Limb (tissue), 2 donors: ENCODE results near the gene FADS3.
A peak's percentile ranks its signal among the peaks of the same experiment; 100 is the strongest.

ENCODE experiments used
- DNase-seq, 2 donors: peaks; one replicate each; pipeline ENCODE4 v3.0.0-alpha.2; 2016; ENCODE audit errors: extremely low spot score in 2 of 2

FADS3 gene

GRCh38 chr11:61914471-61915171 is 23.3 kb upstream of the FADS3 start:
- DNase-seq: no peak

GRCh38 chr11:61913699-61914395 is 22.5 kb upstream of the FADS3 start:
- DNase-seq: no peak

- DNase-seq: no peak
Measured at GRCh38 chr11:61912991-61913698, 21.8 kb upstream of the FADS3 start.

DNA sequence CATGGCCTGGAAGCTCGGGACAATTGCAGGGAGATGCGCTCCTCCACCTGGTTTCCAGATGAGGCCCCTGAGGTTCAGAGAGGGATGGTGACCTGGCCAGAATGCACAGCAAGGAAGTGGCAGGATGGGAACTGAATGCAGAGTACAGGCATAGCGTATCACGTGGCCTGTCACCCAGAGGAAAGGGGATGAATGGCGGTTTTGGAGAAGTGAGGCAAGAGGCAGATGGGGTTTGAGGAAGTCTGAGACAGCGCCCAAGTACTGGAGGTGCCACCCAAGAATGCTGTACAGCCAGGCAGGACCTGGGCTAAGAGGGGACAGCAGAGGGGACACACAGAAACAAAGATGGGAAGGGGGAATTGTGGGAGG is 21.2 kb upstream of the FADS3 start:
- DNase-seq: no peak

DNA sequence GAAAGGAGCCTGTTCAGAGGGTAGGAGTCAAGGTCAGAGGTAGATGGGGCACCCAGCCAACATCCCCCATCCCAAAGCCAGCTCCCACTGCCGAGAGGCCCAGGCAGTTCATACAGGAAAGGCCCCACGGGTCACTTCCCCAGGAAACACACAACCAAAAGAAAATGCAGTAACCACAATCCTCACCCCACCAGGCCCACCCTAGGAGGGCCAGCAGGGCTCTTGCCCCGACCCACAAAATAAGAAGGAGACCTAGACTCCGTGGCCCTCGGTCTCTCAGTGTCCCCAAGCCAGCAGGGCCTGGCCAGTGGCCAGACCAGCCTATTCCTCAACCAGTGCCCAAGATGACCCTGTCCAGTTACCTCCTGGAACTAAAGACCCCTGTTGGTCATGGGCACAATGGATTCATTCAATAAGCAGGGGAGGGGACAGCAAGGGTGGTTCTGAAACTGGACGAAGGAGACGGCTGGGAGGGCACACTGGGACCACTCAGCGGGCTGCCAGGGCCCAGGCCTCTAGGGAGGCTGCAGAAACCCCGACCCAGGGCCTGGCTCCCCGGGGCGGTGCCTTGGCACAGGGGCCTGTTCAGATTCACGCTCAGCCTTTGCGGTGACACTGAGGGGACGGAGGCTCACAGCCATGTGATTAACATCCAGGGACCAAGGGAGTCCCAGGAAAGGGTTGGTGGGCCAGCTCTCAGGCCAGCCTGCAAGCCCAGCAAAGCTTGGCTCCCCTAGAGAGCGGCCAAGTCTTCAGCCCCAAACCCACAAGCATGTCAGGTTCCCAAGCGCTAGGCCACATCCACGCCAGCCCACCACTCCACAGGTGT is 20.6 kb upstream of the FADS3 start:
- no peak for DNase-seq

DNA sequence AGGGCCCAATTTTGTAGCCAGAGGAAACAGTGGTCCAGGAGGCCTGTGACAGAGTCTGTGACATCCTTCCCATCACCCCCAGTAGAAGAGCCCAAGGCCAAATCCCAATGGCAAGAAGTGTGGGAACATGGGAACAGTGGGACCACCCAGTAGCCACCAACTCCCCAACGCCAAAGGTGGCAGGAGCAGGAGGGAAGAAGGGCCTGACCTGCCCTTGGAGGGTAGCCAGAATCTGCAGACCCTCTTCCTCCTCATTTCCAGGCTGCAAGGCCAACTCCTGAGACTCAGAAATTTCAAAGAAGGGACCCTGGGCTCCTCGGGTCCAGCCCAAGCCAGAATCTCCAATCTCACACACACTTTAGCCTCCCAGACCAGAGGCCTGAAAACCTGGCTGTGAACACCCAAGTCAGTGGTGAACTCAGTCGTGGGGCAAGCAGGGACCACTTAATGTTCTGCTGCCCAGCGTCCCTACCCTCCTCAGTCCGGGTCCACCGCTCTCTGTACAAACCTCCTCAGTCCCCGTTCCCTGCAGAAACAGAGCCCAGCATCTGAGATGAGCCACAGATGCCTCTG is 19.9 kb upstream of the FADS3 start:
- no peak for DNase-seq

GRCh38 chr11:61910187-61911127 is 19.1 kb upstream of the FADS3 start:
- no peak for DNase-seq

GRCh38 chr11:61908730-61909316 is 17.5 kb upstream of the FADS3 start:
- DNase-seq: peak in 1 of 2 donors; percentile 54

GRCh38 chr11:61907871-61908729 is 16.8 kb upstream of the FADS3 start:
- DNase-seq: no peak

DNA sequence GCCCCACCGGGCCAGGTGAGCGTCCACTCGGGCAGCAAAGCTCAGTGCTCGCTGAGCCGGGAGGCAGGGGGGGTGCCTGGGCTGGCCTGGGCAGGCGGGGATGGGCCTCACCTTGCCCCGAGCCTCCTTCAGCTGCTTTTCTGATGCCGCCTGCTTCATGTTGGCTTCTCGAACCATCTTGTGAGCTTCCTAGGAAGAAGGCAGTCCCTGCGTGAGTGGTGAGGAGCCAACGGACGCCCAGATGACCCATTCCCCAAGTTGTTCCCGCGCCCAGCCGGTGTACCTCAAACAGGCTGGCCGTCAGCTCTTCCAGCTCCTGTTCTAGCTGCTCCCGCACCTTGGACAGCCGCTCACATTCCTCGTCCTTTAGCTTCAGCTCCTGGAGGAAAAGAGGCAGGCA is 15.9 kb upstream of the FADS3 start:
- no peak for DNase-seq

- no peak for DNase-seq
Measured at GRCh38 chr11:61906522-61906909, 15.2 kb upstream of the FADS3 start.

GRCh38 chr11:61905801-61906521 is 14.6 kb upstream of the FADS3 start:
- DNase-seq: no peak

GRCh38 chr11:61905067-61905696 is 13.8 kb upstream of the FADS3 start:
- DNase-seq: no peak

DNA sequence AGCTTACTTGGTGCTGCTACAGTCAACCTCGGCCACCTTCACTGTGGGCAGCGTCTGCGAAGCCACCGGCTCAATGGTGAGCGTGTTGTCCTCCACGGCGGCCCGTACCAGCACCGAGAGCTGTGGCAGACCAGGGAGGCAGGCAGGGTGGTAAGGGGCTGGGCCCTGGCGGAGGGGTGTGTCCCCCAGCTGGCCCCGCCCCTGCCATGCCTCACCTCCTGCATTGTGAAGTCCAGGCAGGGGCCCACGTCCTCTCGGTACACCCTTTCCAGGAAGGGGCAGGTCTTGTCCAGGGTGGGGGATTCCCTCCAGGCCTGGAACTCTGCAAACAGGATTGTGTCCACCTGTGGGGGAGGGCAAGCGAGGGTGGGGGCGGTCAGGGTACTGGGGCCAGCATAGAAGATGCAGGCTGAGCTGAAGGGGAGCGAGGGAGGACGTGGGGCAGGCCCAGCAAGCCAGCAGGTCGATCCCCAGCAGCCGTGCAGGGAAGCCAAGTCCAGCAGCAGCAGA is 13.2 kb upstream of the FADS3 start:
- DNase-seq: no peak

- DNase-seq: no peak
Measured at GRCh38 chr11:61903845-61904244, 12.5 kb upstream of the FADS3 start.

DNA sequence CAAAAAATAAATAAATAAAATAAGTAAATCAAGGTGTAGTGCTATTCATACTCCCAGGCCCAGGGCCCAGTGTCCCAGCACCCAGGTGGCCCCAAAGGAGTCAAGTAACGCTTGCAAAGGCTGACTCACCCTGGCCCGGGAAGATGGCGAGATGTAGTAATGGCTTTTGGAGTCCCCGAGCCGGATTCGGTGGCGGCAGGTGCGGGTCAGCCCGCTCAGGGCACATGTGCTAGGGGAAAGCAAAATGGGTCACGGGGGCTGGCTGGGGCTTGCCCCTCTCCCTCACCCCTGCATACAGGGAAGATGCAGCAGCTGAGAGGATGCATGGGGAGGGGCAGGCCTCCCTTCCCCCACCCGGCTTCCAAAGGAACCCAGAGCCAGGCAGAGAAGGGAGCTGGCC is 11.0 kb upstream of the FADS3 start:
- DNase-seq: no peak

- no peak for DNase-seq
Measured at GRCh38 chr11:61901397-61901796, 10.1 kb upstream of the FADS3 start.

DNA sequence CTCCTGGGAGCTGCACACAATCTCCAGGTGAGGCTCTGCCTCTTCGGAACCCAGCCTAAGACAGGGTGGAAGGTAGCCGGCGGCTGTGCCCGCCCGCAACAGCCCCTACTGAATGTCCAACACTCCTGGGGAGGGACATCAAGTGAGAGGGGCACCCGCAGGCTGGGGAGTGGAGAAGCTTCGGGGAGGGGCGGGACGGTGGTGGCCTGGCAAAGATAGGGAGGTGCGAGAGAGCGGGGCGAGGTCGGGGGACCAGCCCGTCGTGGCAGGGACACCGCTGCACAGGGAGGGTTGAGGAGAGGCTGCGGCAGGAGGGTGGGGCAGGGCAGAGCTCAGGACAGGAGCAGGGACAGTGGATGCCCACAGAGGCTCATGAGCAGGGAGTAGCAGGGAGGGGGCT is 8.9 kb upstream of the FADS3 start:
- DNase-seq: no peak
